ENCODE results near the gene TMEM51.

TMEM51 gene

GRCh38 chr1:15196807-15197530 lies 43.4 kb downstream of the TMEM51 start:
- no peak for DNase-seq (ENCODE audit: low read depth)

DNA sequence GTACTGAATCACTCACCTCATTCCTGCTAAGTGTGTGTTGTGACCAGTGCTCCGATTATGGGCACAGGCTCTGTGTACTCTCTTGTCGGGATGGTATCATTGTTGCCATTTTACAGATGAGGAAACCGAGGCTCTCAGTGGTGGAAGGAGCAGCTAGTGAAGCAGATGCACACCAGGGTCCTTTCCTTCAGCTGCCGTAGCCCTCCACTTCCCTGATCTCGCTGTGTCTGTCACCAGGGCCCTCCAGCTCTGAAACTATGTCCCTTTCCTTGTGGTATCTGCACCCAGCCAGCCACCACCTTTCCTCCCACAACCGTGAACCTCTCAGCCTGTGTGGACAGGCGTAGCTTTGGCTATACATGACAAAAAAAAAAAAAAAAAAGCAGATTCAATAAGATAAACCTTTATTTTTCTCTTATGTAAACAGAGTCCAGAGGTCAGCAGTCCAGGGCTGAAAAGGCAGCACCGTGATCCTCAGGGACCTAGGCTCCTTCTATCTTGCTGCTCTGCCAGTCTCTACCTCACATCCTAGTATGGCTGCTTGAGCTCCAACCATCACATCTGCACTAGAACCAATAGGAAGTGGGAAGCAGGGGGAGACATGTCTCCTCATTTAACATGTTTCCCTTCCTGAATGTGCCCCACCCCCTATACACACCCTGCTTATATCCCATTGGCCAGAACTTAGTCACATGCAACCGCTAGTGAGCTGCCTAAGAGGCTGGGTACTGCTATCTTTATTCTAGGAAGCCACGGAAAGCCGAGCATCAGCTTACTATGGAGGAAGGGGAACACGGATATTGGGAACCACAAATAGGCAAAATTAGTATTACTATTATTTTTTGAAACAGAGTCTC lies 44.3 kb downstream of the TMEM51 start:
- DNase-seq (ENCODE audit: low read depth): no peak

GRCh38 chr1:15198684-15199083 lies 45.1 kb downstream of the TMEM51 start:
- DNase-seq (ENCODE audit: low read depth): no peak

DNA sequence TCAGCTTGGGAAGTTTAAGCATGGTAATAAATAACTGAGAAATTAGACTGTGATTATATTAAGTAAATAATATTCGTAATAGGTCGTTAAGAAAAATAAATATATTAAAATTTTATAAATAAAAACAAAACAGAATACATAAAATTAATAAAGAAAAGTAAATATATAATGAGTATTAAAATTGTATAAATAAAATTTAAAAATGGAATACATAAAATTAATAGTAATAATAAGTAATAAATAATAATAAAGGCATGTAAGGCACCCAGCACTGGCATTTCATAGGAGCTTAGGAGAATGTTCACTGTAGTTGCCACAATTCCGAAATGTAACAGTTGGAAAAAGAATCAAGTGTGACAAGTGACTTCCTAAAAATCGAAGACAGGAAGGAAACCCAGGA lies 47.7 kb downstream of the TMEM51 start:
- DNase-seq (ENCODE audit: low read depth): no peak

DNA sequence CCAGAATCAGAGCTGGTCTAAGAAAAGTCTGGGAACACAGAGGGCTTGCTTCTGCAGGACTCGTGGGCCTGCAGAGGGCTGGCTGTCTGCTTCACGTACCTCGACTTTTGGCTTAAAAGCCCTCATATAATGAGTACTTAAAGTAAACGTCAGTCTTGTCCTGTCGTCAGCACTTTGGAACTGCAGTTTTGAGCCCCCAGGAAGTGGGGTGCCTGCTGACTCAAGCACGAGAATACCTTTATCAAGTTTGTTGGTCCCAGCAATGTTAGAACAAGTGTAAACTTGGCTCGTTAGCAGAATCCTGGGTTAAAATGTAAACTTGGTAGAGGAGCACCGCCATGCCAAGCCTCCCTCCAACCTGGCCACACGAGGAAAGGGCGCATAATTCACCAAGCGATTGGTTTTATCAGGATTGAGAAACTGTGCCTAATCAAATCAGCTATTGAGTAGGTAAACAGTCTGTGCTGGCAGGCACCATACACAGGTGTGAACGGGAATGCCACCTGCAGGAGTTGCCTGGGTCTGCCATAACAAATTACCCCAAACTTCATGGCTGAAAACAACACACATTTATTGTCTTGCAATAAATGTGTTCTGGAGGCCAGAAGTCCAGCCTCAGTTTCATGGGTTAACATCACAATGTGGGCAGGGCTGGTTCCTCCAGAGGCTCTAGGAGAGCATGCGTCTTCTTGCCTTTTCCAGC lies 48.5 kb downstream of the TMEM51 start:
- DNase-seq (ENCODE audit: low read depth): no peak

DNA sequence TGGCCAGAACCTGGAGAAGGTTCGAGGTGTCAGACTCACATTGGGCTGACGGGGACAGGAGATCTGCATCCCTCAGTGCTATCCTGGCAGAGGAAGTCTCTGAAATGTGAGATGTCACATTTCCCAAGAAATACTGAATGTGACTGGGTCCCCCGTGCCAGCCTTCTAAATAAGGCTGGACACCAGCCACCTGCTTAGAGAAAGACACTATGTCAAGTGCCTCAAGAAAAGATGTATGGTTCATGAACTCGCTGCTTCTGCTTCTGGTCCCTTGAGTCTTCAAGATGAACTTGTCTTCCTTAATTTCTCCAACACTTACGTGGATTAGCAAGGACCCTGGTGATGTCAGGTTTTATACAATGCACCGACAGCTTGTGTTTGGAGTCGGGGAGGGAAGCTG lies 51.4 kb downstream of the TMEM51 start:
- no peak for DNase-seq (ENCODE audit: low read depth)

DNA sequence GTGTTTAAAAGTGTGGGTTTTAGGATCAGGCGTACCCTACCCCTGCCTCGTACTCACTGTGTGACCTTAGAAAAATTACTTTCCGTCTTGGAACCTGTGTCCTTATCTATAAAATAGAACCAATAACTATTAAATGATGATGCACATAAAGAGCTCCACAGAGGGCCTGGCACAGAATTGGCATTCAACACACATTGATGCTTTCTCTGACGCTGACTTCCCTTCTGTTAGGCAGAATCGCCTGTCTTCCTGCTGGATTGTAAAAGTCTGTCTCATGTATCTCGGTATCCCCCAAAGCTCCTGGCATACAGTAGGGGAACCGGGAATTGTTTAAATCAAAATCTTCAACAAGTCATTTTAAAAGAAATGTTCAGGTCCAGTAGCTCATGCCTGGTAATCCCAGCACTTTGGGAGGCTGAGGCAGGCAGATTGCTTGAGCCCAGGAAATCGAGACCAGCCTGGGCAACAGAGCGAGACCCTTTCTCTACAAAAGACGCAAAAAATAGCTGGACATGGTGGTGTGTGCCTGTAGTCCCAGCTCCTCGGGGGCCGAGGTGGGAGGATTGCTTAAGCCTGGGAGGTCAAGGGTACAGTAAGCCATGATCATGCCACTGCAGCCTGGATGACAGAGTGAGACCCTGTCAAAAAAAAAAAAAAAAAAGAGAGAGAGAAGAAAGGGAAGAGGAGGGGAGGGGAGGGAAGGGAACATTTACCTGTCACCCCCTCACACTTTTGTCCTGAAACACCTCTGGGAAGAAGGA lies 52.2 kb downstream of the TMEM51 start:
- no peak for DNase-seq (ENCODE audit: low read depth)

DNA sequence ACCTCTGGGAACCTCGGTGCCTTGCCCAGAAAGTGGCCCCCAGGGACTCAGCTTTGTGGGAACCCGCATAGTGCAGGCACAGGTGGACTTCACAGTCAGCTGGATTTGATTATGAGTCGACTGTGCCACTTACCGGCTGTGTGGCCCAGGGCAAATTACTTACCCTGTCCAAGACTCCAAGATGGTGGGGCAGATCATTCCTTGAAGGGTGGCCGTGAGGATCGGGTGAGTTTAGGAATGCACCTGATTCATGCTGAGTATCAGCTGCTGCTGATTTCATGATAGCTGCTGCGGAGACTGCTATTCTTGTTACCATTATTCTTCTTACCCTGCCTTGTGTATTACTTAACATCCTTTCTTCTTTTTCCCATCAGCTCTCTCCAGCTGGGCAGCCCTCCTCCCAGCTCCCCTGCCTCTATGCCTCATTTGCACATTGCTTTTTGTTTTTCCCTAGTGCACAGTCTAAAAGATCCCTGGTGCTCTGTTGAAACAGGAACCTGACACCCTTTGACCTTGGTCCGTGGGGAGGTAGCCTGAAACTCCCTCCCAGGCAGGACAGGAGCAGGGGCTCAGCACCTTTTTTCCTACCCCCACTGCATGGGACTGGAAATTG lies 53.0 kb downstream of the TMEM51 start:
- DNase-seq (ENCODE audit: low read depth): no peak

GRCh38 chr1:15207031-15207828 lies 53.7 kb downstream of the TMEM51 start:
- no peak for DNase-seq (ENCODE audit: low read depth)

DNA sequence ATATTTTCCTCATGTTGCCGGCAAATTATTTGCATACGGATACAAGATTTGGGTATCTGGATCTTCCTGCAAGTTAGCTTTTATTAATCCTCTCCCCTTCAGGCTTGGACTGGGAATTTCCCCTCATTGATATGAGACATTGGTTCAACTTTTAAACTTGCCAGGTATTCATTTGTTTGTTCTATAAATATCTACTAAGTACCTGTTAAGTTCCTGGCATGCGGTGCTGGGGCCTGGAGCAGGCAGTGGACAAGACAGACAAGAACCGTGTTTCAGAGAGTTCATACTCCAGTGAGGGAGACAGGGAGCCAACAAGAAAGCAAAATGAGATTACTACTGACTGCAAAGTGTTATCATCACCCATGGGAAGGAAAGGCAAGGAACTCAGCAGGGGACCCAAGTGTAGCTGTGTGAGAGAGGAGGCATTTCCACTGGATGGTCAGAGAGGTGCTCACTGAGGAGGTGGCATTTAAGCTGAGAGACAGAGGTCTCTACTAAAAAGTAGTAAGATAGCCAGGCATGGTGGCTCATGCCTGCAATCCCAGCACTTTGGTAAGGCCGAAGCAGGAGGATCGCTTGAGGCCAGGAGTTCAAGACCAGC lies 54.4 kb downstream of the TMEM51 start:
- no peak for DNase-seq (ENCODE audit: low read depth)

DNA sequence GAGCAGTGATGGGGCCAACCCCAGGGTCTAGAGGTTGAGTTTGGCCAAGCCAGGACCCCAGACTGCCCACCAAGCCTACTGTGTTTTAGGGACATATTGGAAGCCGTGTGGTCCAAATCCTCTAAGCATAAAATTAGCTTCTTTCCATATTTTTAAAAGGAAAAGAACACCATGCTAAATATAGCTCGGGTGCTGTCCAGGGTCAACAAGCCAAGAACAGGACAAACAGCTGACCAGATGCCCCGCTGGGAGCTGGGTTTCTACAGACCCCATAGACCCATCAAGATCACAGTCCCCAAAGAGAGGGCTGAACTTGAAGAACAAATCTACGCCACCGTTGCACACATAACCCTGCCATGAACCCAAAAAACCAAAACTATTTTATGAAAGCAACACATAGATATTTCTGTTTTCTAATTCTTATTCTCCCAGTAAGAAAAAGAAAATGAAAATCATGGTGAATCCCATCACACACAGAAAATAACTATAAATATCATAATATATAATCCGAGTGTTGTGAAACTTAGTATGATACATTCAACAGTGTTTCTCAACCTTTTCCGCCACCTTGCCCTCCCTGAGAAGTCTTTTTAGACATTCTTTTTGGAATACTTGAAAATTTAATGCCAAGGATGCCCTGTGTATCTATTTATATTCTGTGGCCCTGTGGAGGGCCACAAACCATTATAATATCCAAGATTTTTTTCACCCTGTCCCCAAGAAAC lies 57.3 kb downstream of the TMEM51 start:
- no peak for DNase-seq (ENCODE audit: low read depth)

DNA sequence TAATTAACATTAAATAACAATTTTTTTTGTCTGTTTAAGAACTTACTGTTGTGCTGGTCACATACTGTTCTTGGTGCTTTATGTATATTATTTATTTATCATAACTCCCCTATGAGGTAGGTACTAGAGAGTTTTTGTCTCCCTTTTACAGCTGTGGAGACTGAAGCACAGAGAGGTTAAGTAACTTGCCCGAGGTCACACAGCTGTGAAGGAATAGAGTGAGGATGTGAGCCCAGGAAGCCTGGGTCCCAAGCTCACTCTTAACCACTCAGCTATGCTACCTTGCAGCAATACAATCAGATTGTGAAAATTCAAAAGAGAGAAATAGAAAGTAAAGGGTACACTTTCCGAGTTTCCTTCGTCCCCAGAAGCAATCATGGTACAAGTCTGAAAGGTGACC lies 57.9 kb downstream of the TMEM51 start:
- no peak for DNase-seq (ENCODE audit: low read depth)

DNA sequence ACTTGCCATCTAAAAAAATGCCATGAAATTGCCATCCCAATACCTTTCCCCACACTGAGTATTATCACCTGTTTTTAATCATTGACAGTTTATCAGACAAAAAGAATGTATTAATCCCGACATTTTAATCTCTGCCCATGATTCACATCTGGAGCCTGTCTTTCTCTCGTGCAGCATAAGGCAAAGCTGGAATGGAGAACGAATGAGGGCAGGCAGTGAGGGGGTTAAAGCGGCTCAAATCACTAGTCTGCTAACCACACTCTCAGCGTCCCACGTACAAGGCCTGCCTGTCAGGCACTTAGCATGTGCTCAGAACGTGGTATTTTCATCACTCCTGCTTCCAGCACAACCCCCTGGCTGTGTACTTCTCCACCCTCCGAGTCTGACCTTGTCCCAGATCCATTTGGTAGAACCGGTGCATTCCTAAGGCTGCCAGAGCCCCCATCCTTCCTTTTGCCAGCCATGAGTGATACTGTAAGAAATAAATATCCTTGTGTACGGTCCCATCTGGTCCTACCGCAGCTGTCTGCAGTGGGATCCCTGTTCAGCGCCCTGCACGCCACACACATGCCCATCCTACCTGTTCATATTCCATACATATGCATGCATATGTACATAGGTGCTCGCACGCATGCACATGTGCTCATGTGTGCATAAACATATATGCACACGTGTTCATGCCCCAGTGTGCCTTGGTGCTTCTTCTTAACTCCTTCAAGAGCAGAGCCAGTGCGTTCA lies 58.8 kb downstream of the TMEM51 start:
- no peak for DNase-seq (ENCODE audit: low read depth)

- DNase-seq (ENCODE audit: low read depth): no peak
These were observed 59.4 kb downstream of the TMEM51 start for GRCh38 chr1:15212954-15213291.

GRCh38 chr1:15213341-15213821 lies 59.8 kb downstream of the TMEM51 start:
- DNase-seq (ENCODE audit: low read depth): no peak

DNA sequence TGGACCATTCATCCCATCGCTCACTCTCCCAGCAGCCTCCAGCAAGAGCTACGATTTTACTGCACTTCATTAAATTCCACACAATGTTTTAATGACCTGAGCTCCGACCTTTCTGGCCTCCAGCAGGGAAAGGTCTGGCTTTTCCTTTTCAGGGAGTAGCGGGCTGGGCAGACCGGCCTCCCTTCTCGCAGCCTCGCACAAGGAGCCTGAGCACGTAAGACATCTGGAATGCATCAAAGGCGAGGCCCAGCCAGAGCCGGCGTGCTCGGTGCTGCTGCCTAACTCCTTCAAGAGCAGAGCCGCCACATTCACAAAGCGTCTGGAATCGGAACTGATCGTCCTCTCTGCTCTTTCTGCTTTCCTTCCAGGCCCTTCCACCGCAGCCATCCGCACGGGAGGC lies 61.0 kb downstream of the TMEM51 start:
- peak; percentile 44 for DNase-seq (ENCODE audit: low read depth)

- no peak for DNase-seq (ENCODE audit: low read depth)
These were observed 61.6 kb downstream of the TMEM51 start for GRCh38 chr1:15215116-15215515.

GRCh38 chr1:15217654-15218053 lies 64.1 kb downstream of the TMEM51 start:
- no peak for DNase-seq (ENCODE audit: low read depth)

All from GM04504 (cell line).